WI38 (cell line): ENCODE results near the gene SGK1.
"Not testable (repeated sequence)": the region's sequence is repeated elsewhere in the genome, so short reads cannot be mapped to it uniquely, and the experiment has no call there.

Experiments
- H3K4me3 ChIP-seq: 2 replicates; pipeline ENCODE4 v1.5.1; 2011; ENCODE audit warnings: low read depth, mild to moderate bottlenecking, control low read depth, low read length
- TF ChIP-seq, protein P1 (sequence below): IDR thresholded peaks from 2 replicates; pipeline ENCODE4 v1.5.1; 2012; ENCODE audit warnings: low read depth, mild to moderate bottlenecking, control low read depth, low read length

The SGK1 gene

DNA sequence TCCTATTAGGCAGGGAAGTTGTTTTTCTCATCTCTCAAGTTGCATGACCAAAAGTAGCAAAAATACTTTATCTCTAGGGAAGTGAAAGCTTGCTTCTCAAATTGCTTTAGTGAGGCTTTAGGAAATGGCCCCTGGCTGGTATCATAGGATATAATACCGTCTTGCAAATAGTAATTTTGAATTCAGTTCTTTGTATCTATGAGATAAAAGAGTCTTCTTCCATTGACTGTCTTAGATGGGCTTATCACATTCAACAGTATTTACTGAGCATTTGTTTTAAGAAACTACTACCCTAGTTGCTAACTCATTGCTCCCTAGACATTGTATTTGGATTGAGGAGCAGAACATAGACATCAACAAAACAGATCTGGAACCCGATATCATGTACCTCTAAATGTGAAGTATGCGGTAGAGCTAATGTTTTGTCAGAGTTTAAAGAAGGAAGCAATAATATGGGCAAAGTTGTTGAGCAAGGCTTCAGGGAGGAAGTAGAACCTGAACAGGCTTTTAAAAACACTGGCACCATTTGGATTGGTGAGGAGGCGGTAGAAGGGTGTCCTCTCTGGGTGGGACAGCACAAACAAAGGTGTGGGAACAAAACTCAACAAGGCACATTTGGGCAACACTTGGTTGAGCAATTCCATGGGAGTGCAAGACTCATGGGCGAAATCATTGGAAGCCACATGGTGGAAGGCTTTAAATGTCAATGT, 101.5 kb downstream of the SGK1 start:
- H3K4me3 ChIP-seq: no peak overlapping the region

DNA sequence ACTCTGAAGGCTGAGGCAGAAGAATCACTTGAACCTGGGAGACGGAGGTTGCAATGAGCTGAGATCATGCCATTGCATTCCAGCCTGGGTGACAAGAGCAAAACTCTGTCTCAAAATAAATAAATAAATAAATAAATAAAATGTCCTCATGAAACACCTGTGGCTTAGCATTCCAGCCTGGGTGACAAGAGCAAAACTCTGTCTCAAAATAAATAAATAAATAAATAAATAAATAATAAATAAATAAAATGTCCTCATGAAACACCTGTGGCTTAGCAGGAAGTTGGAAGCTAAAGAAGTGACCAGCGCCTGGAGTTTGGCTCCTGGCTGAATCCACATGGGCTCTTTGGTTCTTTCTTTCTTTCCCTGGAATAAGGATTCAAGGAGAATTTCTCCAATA, 104.5 kb downstream of the SGK1 start:
- not testable (repeated sequence) for H3K4me3 ChIP-seq

More for the DNA sequence above, 101.5 kb downstream of the SGK1 start:
- TF ChIP-seq, protein P1, sequence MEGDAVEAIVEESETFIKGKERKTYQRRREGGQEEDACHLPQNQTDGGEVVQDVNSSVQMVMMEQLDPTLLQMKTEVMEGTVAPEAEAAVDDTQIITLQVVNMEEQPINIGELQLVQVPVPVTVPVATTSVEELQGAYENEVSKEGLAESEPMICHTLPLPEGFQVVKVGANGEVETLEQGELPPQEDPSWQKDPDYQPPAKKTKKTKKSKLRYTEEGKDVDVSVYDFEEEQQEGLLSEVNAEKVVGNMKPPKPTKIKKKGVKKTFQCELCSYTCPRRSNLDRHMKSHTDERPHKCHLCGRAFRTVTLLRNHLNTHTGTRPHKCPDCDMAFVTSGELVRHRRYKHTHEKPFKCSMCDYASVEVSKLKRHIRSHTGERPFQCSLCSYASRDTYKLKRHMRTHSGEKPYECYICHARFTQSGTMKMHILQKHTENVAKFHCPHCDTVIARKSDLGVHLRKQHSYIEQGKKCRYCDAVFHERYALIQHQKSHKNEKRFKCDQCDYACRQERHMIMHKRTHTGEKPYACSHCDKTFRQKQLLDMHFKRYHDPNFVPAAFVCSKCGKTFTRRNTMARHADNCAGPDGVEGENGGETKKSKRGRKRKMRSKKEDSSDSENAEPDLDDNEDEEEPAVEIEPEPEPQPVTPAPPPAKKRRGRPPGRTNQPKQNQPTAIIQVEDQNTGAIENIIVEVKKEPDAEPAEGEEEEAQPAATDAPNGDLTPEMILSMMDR: no peak

DNA sequence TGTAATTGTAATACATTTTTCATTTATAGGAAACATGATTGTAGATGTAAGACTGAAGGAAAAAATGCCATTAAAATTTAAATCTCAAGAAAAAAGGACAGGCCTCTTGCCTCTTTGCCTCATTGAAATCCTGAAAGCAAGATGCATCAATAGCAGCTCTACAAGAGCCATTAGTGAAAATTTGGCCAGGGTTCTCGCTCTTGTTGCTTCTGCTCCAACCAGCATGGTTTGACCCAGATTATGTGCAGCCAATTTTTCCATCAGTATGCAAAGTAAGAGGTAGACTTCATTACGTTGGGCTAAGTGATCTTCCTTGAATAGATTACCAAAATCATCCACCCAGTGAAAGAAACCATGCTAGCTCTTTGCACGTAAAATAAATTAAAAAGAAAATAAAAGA, 106.6 kb downstream of the SGK1 start:
- no peak overlapping the region for H3K4me3 ChIP-seq
- TF ChIP-seq, protein P1: no peak

DNA sequence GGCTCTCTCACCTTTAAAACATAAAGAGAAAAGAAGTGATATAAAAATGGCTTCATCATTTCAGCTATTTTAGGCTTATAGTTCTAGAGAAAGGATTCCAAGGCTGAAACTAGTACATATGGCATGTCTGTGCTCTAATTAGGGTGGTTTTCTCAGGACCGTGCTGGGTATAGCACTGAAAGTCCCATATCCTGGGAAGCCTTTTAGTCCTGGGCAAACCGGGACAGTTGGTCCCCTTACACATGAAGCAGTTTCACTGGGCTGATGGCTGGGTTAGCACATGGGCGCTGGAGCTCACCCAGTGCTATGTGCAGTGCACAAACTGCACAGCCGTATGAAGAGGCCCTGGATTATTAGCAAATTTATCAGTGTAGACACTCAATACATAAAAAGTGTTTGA, 110.5 kb downstream of the SGK1 start:
- H3K4me3 ChIP-seq: no peak overlapping the region
- TF ChIP-seq, protein P1: no peak

DNA sequence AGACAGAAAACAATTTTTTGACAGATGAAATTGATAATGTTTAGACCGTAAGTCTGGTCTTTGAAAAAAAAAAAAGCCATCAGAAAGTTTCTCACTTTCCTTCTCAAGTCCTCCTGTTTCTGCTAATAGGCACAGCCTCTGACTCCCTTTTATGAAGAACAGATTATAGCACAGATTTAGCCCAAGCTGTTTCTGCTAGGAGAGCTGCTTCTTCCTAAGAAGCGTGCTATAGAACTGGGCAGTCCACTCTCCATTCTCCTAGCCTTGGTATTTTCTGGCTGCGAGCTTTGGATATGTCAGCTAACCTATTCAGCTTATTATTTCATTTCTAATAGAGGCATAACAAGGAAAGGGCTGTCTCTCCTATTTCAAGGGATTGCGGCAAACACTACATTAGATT, 112.5 kb downstream of the SGK1 start:
- TF ChIP-seq, protein P1: no peak
- H3K4me3 ChIP-seq: no peak overlapping the region

DNA sequence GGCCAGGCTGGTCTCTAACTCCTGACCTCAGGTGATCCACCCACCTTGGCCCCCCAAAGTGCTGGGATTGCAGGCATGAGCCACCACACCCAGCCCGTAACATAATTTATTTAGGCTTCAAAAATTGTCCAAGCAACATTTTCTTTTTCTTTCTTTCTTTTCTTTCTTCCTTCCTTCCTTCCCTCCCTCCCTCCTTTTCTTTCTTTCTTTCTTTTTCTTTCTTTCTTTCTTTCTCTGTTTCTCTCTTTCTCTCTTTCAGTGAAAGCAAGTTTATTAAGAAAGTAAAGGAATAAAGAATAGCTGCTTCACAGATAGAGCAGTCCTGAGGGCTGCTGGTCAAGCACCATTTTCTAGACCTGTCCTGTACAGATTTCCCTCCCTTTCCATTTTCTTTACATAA, 113.2 kb downstream of the SGK1 start:
- not testable (repeated sequence) for H3K4me3 ChIP-seq

DNA sequence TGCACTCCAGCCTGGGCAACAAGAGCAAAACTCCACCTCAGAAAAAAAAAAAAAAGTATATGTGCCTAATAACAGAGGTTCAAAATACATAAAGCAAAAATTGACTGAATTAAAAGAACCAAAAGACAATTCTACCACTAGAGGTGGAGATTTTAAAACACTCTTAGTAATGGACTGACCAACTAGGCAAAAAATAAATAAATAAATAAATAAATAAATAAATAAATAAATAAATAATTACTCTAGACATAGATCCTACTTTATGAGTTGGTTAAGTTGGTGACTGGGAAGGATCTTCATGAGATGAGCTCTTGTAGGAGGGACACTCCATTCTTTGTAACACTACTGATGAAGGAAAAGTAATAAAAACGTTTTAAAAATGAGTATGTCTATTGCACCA, 113.9 kb downstream of the SGK1 start:
- H3K4me3 ChIP-seq: no peak overlapping the region
- TF ChIP-seq, protein P1: no peak

DNA sequence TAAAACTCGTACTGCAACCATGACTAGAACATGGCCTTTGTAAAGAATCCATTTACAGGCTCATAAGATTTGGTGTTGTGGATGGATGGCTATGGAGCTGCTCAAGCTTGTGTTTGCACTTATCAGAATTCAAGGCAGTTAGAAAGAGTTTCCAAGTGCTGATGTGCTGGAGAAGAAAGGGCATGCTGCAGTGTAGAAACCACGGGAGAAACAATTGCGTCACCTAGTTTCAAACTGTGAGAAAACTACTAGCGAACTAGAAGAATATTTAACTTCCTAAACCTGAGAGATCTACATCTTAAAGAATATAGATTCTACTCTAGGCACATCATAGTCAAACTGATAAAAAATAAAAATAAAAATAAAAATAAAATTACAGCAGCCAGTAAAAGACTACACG, 116.2 kb downstream of the SGK1 start:
- TF ChIP-seq, protein P1: no peak
- no peak overlapping the region for H3K4me3 ChIP-seq
